Measurements from ENCODE around the gene LCT. TPM values are rescaled to one million over a fixed set of nuclear protein-coding genes. Genes with fewer than 3 reads are reported as not detected.

Gene LCT
- polyA plus RNA-seq, 2 of the 4 experiments (the other 2 are of a cell fraction), result 0.04 TPM

DNA sequence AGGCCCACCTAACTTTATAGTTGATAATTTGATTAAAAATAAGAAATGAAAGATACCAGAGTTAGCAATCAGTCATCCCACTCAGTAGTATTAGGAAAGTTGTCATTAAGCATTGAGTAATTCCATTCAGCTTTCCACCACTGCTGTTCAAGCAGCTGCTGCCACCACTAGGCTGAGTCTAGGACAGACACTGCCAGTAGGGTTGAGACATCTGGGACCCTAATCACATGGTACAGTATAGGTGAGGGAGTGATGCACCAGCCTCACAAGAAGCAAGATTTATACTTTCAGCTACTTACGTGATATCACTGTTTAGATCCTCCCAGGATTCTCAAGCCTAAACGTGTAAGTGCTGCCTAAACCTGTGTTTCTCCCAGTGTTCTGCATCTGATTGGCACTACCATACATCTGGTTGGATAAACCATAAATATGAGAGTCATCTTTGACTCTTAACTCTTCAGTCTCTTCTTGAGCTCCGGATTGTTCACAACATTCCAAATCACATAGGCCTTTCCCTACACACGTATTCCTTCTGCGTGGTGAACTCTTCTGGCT lies 92.1 kb downstream of the LCT start (continued):
- TF ChIP-seq, protein P1, sequence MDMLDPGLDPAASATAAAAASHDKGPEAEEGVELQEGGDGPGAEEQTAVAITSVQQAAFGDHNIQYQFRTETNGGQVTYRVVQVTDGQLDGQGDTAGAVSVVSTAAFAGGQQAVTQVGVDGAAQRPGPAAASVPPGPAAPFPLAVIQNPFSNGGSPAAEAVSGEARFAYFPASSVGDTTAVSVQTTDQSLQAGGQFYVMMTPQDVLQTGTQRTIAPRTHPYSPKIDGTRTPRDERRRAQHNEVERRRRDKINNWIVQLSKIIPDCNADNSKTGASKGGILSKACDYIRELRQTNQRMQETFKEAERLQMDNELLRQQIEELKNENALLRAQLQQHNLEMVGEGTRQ (IDR thresholded peaks at IDR 0.05), result no peak
- 0 out of 2 replicates have a peak, but pooled peaks have one; percentile 24 for TF ChIP-seq POLR2AphosphoS2 (conservative IDR thresholded peaks at IDR 0.05; ENCODE audit: low read length)
- TF ChIP-seq CHD4 (IDR thresholded peaks at IDR 0.05; ENCODE audit: borderline replicate concordance), result no peak
- peak in 1 of 2 experiments; percentile 40; a peak in 2 of 5 replicates for TF ChIP-seq RAD21 (conservative IDR thresholded peaks at IDR 0.05 in 1 of 2, IDR thresholded peaks at IDR 0.05 in 1 of 2)
- TF ChIP-seq FOXS1 (CRISPR knock-in tag; IDR thresholded peaks at IDR 0.05), result no peak
- TF ChIP-seq, protein P2, sequence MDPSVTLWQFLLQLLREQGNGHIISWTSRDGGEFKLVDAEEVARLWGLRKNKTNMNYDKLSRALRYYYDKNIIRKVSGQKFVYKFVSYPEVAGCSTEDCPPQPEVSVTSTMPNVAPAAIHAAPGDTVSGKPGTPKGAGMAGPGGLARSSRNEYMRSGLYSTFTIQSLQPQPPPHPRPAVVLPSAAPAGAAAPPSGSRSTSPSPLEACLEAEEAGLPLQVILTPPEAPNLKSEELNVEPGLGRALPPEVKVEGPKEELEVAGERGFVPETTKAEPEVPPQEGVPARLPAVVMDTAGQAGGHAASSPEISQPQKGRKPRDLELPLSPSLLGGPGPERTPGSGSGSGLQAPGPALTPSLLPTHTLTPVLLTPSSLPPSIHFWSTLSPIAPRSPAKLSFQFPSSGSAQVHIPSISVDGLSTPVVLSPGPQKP (IDR thresholded peaks at IDR 0.05; ENCODE audit: low read depth, low read length), result no peak
- peak in 1 of 2 experiments; percentile 46; a peak in 1 of 4 replicates for TF ChIP-seq CEBPB (IDR thresholded peaks at IDR 0.05)

DNA sequence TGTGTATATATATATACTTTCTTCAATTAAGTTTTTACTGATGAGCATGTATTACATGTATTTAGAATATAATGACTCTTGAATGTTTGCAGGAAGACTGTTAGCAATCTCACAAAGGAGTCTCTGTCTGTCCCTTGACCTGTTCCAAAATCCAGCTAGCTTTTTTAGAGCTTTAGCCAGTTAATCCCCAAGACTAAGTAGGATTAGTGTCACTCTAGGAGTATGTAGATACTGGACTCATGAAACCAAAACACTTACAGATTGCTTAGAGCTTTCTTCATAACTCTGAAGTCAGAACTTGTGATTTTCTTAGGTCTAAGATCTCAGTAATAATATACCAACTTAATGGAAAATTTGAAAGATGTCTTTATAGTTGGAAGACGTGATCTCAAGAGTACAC lies 93.1 kb downstream of the LCT start:
- POLR2A ChIA-PET, result no interaction called here
- Histone ChIP-seq H3K4me3 (peak overlapping the region; percentile 92; the same call in 1 of the 3 replicates), H3K9me3 (no peaks in the 10 kb centered on the region), H3K4me2 (peak overlapping the region; percentile 96), H3K27ac (no peak overlapping the region), H3K4me1 (peaks cover 26% of the 10 kb centered on the region; the same call in 2 of the 3 replicates)
- 83% methylated on average over 1 of the region's 1 CpG for WGBS (ENCODE audit: missing lambda C conversion rate)
- DNase-seq (ENCODE audit: low read depth in 1 of 2, low spot score in 1 of 2), result no peak
- FAIRE-seq, result no peak
- TF ChIP-seq, protein P3, sequence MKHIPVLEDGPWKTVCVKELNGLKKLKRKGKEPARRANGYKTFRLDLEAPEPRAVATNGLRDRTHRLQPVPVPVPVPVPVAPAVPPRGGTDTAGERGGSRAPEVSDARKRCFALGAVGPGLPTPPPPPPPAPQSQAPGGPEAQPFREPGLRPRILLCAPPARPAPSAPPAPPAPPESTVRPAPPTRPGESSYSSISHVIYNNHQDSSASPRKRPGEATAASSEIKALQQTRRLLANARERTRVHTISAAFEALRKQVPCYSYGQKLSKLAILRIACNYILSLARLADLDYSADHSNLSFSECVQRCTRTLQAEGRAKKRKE (CRISPR knock-in tag; IDR thresholded peaks at IDR 0.05; ENCODE audit: low read depth), result no peak
- TF ChIP-seq ZC3H11A (IDR thresholded peaks at IDR 0.05) (no peak), MAZ (IDR thresholded peaks at IDR 0.05; ENCODE audit: borderline replicate concordance, low read depth, low read length) (no peak), SMC3 (IDR thresholded peaks at IDR 0.05) (no peak), POLR2A (IDR thresholded peaks at IDR 0.05; ENCODE audit: low read length) (no peak), EHMT2 (IDR thresholded peaks at IDR 0.05; ENCODE audit: low read depth) (no peak), RARB (CRISPR knock-in tag; IDR thresholded peaks at IDR 0.05) (no peak), ZFP36 (IDR thresholded peaks at IDR 0.05; ENCODE audit: borderline replicate concordance, partially characterized antibody) (no peak), BHLHE40 (IDR thresholded peaks at IDR 0.05; ENCODE audit: low read depth, low read length) (no peak), HOXA7 (CRISPR knock-in tag; IDR thresholded peaks at IDR 0.05) (no peak), TFCP2L1 (CRISPR knock-in tag; IDR thresholded peaks at IDR 0.05) (no peak), GATA3 (IDR thresholded peaks at IDR 0.05; ENCODE audit: borderline replicate concordance) (no peak), HEYL (CRISPR knock-in tag; IDR thresholded peaks at IDR 0.05) (no peak), FOXS1 (CRISPR knock-in tag; IDR thresholded peaks at IDR 0.05) (no peak)
- CTCF ChIA-PET, result interaction anchor here (1.0 to 1.4 kb wide), 3 partner anchors 9 to 54 kb away, joined by 3 to 4 read pairs (median 3); no protein-coding TSS in a partner anchor
- no peak for ATAC-seq

DNA sequence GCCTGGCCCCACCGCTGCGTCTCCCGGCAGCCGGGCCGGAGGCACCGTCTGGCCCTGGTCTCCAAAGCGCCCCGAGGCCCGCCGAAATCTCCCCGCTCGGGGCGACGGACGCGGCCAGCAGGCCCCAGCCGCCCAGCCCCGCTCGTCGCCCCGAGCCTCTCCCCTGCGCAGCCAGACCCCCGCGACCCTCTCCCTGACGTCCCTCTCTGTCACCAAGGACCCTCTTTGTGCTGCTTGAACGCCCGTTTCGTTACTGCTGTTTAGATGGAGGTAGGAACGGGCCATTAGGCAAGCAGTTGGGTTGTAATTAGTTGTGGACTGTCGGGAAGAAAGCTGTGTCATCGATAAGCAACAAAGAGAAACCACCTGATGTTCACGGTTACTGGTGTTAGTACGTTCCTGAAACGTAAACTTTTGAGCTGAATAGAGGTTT lies 94.6 kb downstream of the LCT start:
- H3K27ac ChIP-seq, result peak overlapping the region; percentile 92 to 96
- FAIRE-seq (no peak), DNase-seq (ENCODE audit: low read depth in 1 of 2, low spot score in 1 of 2) (peak; percentile 21 to 54), ATAC-seq (peak; percentile 42 to 52)
- peaks cover 26% of the 10 kb centered on the region; the same call in 2 of the 3 replicates for H3K4me1 ChIP-seq
- WGBS (ENCODE audit: missing lambda C conversion rate), result under 1% methylated on average over 16 of the region's 34 CpGs
- no peak for TF ChIP-seq FOXS1 (CRISPR knock-in tag; IDR thresholded peaks at IDR 0.05)
- peak; percentile 71 for TF ChIP-seq MAFK (IDR thresholded peaks at IDR 0.05; ENCODE audit: partially characterized antibody)
- H3K9me3 ChIP-seq, result no peaks in the 10 kb centered on the region
- POLR2A ChIA-PET, result interaction anchor here (0.6 to 1.4 kb wide), 4 partner anchors 13 to 211 kb away, joined by 3 read pairs; partner anchors contain the start of genes MCM6, R3HDM1 and ZRANB3
- CTCF ChIA-PET, result no interaction called here
- H3K4me3 ChIP-seq, result peak overlapping the region; percentile 92
- peak overlapping the region; percentile 96 for H3K4me2 ChIP-seq
